K562 (cell line): ENCODE measurements around the gene RCSD1. TPM values are rescaled to one million over a fixed set of nuclear protein-coding genes. Genes with fewer than 3 reads are reported as not detected.

Source experiments
- ASH1L ChIP-seq: fragments of 450-650 bp; IDR thresholded peaks from 2 replicates; pipeline ENCODE4 v1.6.1; 2018; ENCODE audit warnings: borderline replicate concordance, mild to moderate bottlenecking, low read depth; ENCODE audit not compliant: partially characterized antibody
- BCLAF1 ChIP-seq, 2 experiments: fragments of 450-650 bp in 1 of 2; IDR thresholded peaks; 2 replicates each; pipeline ENCODE4 v1.6.1; 2011 to 2017; ENCODE audit warnings: low read depth in 2 of 2, antibody characterized with exemption in 1 of 2, borderline replicate concordance in 1 of 2, low read length in 1 of 2, mild to moderate bottlenecking in 1 of 2, mixed read lengths in 1 of 2; ENCODE audit not compliant: control insufficient read depth in 1 of 2
- CBFA2T2 ChIP-seq: fragments of 450-650 bp; conservative IDR thresholded peaks from 2 replicates; pipeline ENCODE4 v1.6.1; 2017; ENCODE audit warnings: mild to moderate bottlenecking
- CREB3 ChIP-seq: fragments of 450-650 bp; conservative IDR thresholded peaks from 2 replicates; pipeline ENCODE4 v1.6.1; 2016; ENCODE audit warnings: missing genetic modification characterization, low read depth, mild to moderate bottlenecking, missing compliant biosample characterization, moderate library complexity
- DACH1 ChIP-seq: fragments of 450-650 bp; IDR thresholded peaks from 2 replicates; pipeline ENCODE4 v1.6.1; 2018; ENCODE audit not compliant: partially characterized antibody
- EHMT2 ChIP-seq: fragments of 450-650 bp; IDR thresholded peaks from 2 replicates; pipeline ENCODE4 v1.6.1; 2018; ENCODE audit warnings: antibody characterized with exemption
- ELK1 ChIP-seq: sonication (generic); formaldehyde crosslinking; IDR thresholded peaks from 2 replicates; pipeline ENCODE4 v1.8.1; 2022; ENCODE audit warnings: missing genetic modification reagents
- HMG20A ChIP-seq: fragments of 450-650 bp; formaldehyde crosslinking; conservative IDR thresholded peaks from 2 replicates; pipeline ENCODE4 v1.4.0; 2020; ENCODE audit warnings: mild to moderate bottlenecking, mixed read lengths
- MXD1 ChIP-seq: fragments of 250-450 bp; sonication (Bioruptor Pico); IDR thresholded peaks from 2 replicates; pipeline ENCODE4 v1.8.0; 2021; ENCODE audit warnings: borderline replicate concordance, mild to moderate bottlenecking, moderate library complexity; ENCODE audit not compliant: poor library complexity, severe bottlenecking
- NUFIP1 ChIP-seq: fragments of 450-650 bp; IDR thresholded peaks from 2 replicates; pipeline ENCODE4 v1.6.1; 2018; ENCODE audit not compliant: partially characterized antibody
- PHF21A ChIP-seq: fragments of 450-650 bp; IDR thresholded peaks from 2 replicates; pipeline ENCODE4 v1.6.1; 2017; ENCODE audit warnings: low read depth, borderline replicate concordance
- POLR2AphosphoS2 ChIP-seq: IDR thresholded peaks from 2 replicates; pipeline ENCODE4 v1.6.1; 2012; ENCODE audit warnings: low read length, improper control_type of control experiment
- STAT5A ChIP-seq: IDR thresholded peaks from 2 replicates; pipeline ENCODE4 v1.6.1; 2012; ENCODE audit warnings: low read length, inconsistent platforms, borderline replicate concordance
- YY1 ChIP-seq, 3 experiments: IDR thresholded peaks; 2 replicates each; pipeline ENCODE4 v1.6.1; 2011; ENCODE audit warnings: low read length in 2 of 3, mild to moderate bottlenecking in 2 of 3, moderate library complexity in 2 of 3, borderline replicate concordance in 1 of 3, control low read depth in 1 of 3, low read depth in 1 of 3; ENCODE audit not compliant: insufficient read depth in 3 of 3, insufficient replicate concordance in 2 of 3, control insufficient read depth in 1 of 3, insufficient read length in 1 of 3; ENCODE audit errors: extremely low read depth in 1 of 3
- ZBTB17 ChIP-seq: fragments of 450-650 bp; formaldehyde crosslinking; IDR thresholded peaks from 2 replicates; pipeline ENCODE4 v1.4.0; 2020; ENCODE audit warnings: mild to moderate bottlenecking
- ZBTB26 ChIP-seq: fragments of 450-650 bp; formaldehyde crosslinking; IDR thresholded peaks from 2 replicates; pipeline ENCODE4 v1.4.0; 2022; ENCODE audit warnings: missing genetic modification characterization
- ZFP30 ChIP-seq: fragments of 250-450 bp; sonication (Bioruptor Pico); IDR thresholded peaks from 2 replicates; pipeline ENCODE4 v1.8.0; 2022; ENCODE audit warnings: moderate library complexity, mild to moderate bottlenecking, inconsistent platforms, borderline replicate concordance
- ZFX ChIP-seq: sonication (generic); formaldehyde crosslinking; IDR thresholded peaks from 2 replicates; pipeline ENCODE4 v1.8.0; 2022; ENCODE audit warnings: mild to moderate bottlenecking, missing genetic modification reagents, moderate library complexity
- ZNF384 ChIP-seq: IDR thresholded peaks from 2 replicates; pipeline ENCODE4 v1.6.1; 2012; ENCODE audit warnings: low read depth, low read length, improper control_type of control experiment
- ZNF76 ChIP-seq: fragments of 250-450 bp; sonication (Bioruptor Pico); IDR thresholded peaks from 2 replicates; pipeline ENCODE4 v1.4.0; 2020; ENCODE audit warnings: mild to moderate bottlenecking, moderate library complexity, borderline replicate concordance
- polyA plus RNA-seq, 8 experiments: library from polyadenylated mRNA; depleted of rRNA in 4 of 8; stranded (reverse) in 5 of 8; unstranded in 3 of 8; fragments of >200 nt; fragmentation: Nextera tagmentation in 2 of 8; fragmentation: Illumina TruSeq in 1 of 8; extraction: Ambion mirVana in 2 of 8; extraction: Trizol in 1 of 8; gene quantifications; 2 replicates each; pipeline versions ENCODE4 v1.2.1 to v1.2.3, GENCODE V29; 2011 to 2014; ENCODE audit warnings: inconsistent platforms in 1 of 8, missing spikeins in 1 of 8
- total RNA-seq, 7 experiments: library from RNA; depleted of rRNA in 6 of 7; stranded (reverse); fragments of >200 nt in 6 of 7; fragmentation: Illumina TruSeq in 2 of 7; extraction: Trizol in 2 of 7; gene quantifications; 2 replicates each; pipeline versions ENCODE4 v1.2.1 to v1.2.3, GENCODE V29; 2011 to 2021; ENCODE audit warnings: low replicate concordance in 1 of 7

RCSD1 gene
- total and polyA plus RNA-seq, 9 of the 15 experiments (the other 6 are each of a cell fraction or from before 2014, with no cell fraction given), result 7.8 to 69.8 (median 45.3) TPM

GRCh38 chr1:167658574-167659328 is 28.7 kb downstream of the RCSD1 start (continued):
- TF ChIP-seq STAT5A, result 0 out of 2 replicates have a peak, but pooled peaks have one; percentile 6
- no peak for TF ChIP-seq POLR2AphosphoS2
- peak; percentile 37; the same call in 1 of the 2 replicates for TF ChIP-seq EHMT2
- no peak for TF ChIP-seq PHF21A
- no peak for TF ChIP-seq ZNF384
- no peak for TF ChIP-seq HMG20A (CRISPR knock-in tag)
- no peak for TF ChIP-seq ZNF76 (CRISPR knock-in tag)
- TF ChIP-seq MXD1 (CRISPR knock-in tag), result no peak
- TF ChIP-seq ZBTB17 (CRISPR knock-in tag), result no peak
- TF ChIP-seq CBFA2T2, result no peak
- TF ChIP-seq BCLAF1 (IDR thresholded peaks at IDR 0.05; ENCODE audit: borderline replicate concordance in 1 of 2, control insufficient read depth in 1 of 2, low read depth in 2 of 2, low read length in 1 of 2), result no peak
- peak; percentile 65 for TF ChIP-seq DACH1
- TF ChIP-seq NUFIP1, result no peak
- TF ChIP-seq ASH1L, result no peak
- no peak for TF ChIP-seq ZFP30 (CRISPR knock-in tag)
- TF ChIP-seq ZFX, result peak; percentile 21; the same call in 1 of the 2 replicates
- TF ChIP-seq ZBTB26 (CRISPR knock-in tag), result no peak
- TF ChIP-seq CREB3 (tag), result no peak
- TF ChIP-seq ELK1 (CRISPR knock-in tag), result no peak
- TF ChIP-seq YY1 (IDR thresholded peaks at IDR 0.05; ENCODE audit: borderline replicate concordance in 1 of 3, control insufficient read depth in 1 of 3, extremely low read depth in 1 of 3, insufficient read depth in 3 of 3, insufficient read length in 1 of 3, insufficient replicate concordance in 2 of 3, low read depth in 1 of 3, low read length in 2 of 3), result peak in 1 of 3 experiments; percentile 18
